NT2/D1 (cell line): Measurements from ENCODE around the gene SERP1.

Experiments
- YY1 ChIP-seq: IDR thresholded peaks from 2 replicates; pipeline ENCODE4 v1.6.1; 2011; ENCODE audit not compliant: insufficient read length, insufficient read depth
- ZNF274 ChIP-seq: IDR thresholded peaks from 2 replicates; pipeline ENCODE4 v1.6.1; 2011; ENCODE audit warnings: mild to moderate bottlenecking, low read depth, low read length

DNA sequence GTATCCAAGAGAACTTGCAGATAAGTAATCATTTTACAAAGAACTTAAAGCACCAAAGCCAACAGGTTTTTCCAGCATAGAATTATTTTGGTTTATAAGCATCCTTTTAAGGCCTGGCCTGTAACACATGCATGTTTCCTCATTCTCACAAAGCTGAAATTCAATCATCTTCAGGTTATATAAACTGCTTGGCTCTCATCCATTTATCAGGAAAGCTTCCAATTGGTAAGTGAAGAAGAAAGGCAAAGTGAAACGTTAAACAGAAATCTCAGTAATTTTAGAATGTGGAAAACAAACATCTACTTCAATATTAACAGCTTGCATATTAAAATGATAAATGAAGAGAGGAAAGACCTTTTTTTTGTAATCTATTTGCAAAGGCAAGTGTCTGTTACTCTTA is 1.6 kb downstream of the SERP1 start:
- no peak for TF ChIP-seq ZNF274
- no peak for TF ChIP-seq YY1
